Raji (cell line): ENCODE results near the gene TCF15.

Experiments used
- POLR2A ChIP-seq: IDR thresholded peaks from 2 replicates; pipeline ENCODE4 v1.6.1; 2011; ENCODE audit warnings: low read depth, low read length, control low read depth; ENCODE audit not compliant: insufficient read depth

Gene TCF15

GRCh38 chr20:556984-557383 lies 53.1 kb downstream of the TCF15 start:
- TF ChIP-seq POLR2A = no peak

GRCh38 chr20:555976-556385 lies 54.1 kb downstream of the TCF15 start:
- no peak for TF ChIP-seq POLR2A
